Cerebellar nuclear complex (tissue), 1 donor: ENCODE data around the gene SLC39A2.
"Not testable (repeated sequence)": the region's sequence is repeated elsewhere in the genome, so short reads cannot be mapped to it uniquely, and the experiment has no call there.

ENCODE experiments used
- DNase-seq, 2 experiments: peaks; one replicate each; lab custom pipeline; 2025; lab: John Stamatoyannopoulos, UW

Gene SLC39A2

GRCh38 chr14:21025371-21026273, 26.5 kb downstream of the SLC39A2 start:
- DNase-seq, result no peak

DNA sequence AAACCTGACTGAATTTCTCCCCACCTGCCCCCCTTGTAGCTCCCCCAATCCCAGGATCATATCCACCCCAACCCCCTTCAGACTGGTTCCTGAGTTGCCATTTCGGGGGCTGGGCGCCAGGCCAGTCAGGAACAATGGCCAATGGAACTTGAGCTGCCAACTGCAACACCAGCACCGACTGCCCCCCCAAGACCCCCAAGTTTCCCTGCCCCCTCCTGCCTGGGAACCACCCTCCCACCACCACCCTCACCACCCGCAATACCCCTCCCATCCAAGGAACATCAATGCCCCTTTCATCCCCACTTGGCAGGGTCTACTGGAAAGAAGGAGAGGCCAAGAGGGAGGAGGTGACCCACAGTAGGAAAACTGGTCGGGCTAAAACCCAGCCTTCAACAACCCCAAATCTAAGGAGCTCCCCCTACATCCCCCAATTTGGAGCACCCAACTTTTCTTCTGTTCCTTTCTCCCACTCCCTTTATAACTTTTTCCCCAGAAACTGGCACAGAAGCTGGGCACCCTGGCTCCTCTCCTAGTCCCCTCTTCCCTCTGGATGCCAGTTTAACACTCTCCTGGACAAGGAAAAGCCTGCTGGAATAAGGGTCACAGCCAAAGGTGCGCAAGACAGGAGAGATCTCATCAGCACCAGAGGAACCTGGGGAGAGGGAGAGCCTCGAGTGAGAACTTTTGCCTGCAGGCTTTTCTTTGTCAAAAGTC, 27.3 kb downstream of the SLC39A2 start:
- no peak for DNase-seq

DNA sequence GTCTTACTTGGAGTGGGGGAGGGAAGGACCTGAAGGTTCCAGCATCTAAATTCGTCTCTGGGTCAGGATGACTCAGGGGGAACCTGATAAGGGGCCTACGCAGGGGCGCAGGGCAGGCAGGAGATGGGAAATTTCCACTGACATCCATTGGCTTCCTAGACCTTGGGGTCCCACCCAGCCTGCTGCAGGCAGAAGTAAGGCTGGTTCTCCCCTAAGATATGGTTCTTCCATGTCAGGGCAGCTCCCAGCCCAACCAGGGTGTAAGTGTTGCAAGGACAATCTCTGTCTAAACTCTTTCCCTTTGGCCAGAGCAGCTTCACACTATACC, 27.9 kb downstream of the SLC39A2 start:
- DNase-seq, result no peak

- DNase-seq, result no peak
These were observed 30.8 kb downstream of the SLC39A2 start, which contains the start of gene TPPP2 for GRCh38 chr14:21029917-21030316. TPPP2 (plus strand) TSS chr14:21030217; CDS start chr14:21030582, 365 bp downstream.

- DNase-seq, result no peak
These were observed 31.4 kb downstream of the SLC39A2 start for GRCh38 chr14:21030531-21030930.

DNA sequence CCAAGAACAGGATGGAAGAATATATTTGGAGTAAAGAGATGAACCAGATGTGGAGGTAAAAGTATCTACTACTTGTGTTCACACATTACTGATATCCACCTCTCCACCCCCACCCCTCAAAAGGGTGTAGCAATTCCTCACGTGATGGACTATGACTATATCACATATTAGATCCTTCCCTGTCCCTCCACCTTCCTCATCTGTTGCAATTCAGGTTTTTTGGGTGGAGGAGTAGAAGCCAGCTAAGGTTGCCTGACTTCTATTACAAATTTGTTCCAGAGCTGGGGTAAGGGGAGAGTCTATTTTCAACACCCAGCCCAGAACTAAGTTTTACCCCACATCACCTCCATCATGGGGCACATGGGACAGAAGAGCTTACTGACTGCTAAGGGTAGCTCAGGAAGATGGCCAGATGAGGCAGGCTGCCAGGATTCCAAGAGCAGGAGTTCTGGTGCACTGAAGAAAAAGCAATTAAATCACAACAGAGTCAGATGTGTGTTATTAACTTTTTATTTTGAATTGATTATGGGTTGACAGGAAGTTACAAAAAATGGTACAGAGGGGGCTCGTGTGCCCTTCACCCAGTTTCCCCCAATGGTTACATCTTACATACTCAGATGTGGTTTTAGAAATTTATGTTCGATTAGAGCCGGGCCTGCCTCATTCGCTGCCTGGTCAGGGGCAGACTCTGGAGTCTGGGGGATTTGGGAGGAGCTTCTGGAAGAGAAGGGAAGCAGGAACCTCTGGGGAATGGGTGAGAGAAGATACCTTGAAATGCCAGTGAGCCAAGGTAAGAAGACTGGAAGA, 33.4 kb downstream of the SLC39A2 start:
- no peak for DNase-seq

- DNase-seq, result no peak
These were observed 34.1 kb downstream of the SLC39A2 start for GRCh38 chr14:21033133-21033698.

GRCh38 chr14:21034707-21035106, 35.6 kb downstream of the SLC39A2 start, which contains the start of gene RNASE13:
RNASE13 (minus strand) TSS chr14:21034807; CDS start chr14:21034288, 519 bp downstream.
- DNase-seq, result no peak

- no peak for DNase-seq
These were observed 37.7 kb downstream of the SLC39A2 start for GRCh38 chr14:21036751-21037150.

DNA sequence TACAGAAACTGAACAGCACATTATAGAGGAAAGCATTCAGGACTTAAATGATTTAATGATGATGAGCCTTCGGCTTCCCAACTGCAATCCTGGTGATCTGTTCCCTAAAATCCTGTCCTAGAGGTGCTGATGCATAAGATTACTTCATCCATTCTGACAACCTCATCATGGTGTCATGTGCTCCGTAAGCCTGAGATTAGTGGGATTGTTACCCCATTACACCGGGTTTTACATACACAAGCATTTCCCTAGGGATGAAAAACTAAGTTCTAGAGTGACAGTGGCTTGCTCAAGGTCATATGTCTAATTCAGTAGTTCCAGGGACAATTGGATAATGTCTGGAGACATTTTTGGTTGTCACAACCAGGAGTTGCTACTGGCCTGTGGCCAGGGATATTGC, 38.1 kb downstream of the SLC39A2 start:
- DNase-seq, result no peak

- no peak for DNase-seq
These were observed 39.6 kb downstream of the SLC39A2 start for GRCh38 chr14:21038441-21039422.

DNA sequence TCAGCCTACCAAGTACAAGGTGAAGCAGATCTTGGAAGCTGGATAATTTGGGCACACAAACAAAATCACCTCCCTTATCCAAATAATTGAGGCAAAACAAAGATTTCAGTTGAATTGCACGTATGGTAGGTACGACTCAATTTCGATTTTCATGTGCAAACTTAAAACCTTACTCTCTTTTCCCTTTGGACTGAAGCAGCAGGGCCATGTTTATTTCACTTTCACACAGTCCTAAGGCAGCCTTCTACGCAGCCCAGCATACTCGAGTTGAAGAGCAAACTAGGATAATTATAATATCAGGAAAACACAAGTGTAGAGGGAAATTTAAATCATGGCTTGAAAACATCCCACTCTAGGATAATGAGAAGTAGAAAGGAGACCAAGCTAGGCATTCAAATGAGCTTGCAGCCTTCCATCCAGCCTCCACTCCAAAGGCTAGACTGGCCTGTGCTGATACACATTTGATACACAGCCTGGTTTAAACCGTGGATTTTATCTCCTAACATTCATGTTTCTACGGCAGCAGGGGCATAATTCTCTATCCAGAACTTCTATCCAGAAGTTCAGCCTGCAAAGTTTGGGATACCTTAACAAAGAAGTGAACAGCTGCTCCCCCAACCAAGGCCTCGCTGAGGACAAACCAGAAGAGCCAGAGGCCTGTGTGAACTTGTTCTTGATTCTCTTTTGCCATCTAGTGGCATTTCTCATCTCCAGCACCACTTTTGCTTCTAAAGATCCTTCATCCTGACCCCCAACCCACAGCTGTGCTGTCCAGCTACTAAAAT, 40.7 kb downstream of the SLC39A2 start:
- DNase-seq, result no peak

DNA sequence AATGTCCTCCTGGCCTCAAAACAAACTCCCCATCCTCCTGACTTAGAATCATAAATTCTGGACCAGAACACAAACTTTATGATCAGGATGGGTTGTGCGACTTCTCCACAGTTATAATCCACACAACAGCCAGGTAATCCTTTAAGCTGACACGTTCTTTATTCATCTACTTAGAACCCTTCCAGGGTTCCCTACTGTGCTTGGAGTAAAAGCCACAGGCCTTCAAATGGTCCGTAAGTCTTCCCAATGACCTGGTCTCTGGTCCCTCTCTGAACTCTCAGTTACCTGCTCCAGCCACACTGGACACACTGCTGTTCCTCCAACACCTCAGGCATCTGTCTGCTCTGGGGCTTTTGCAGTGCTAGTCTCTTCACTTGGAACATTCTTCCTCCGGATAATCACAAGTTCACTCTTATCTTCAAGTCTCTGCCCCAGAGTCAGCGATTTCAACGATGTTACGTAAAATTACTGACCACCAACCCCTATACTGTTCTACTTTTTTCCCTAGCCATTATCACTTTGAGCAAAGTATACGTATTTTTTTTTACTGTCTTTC, 41.4 kb downstream of the SLC39A2 start:
- DNase-seq, result no peak

- not testable (repeated sequence) for DNase-seq
These were observed 41.8 kb downstream of the SLC39A2 start for GRCh38 chr14:21040941-21041340.

- DNase-seq, result no peak
These were observed 42.8 kb downstream of the SLC39A2 start, which contains the start of gene RNASE7 for GRCh38 chr14:21041676-21042433. RNASE7 (plus strand) TSS chr14:21042362; CDS start chr14:21042993, 631 bp downstream.

- no peak for DNase-seq
These were observed 43.8 kb downstream of the SLC39A2 start for GRCh38 chr14:21042918-21043317.

- no peak for DNase-seq
These were observed 44.4 kb downstream of the SLC39A2 start for GRCh38 chr14:21043387-21043973.

DNA sequence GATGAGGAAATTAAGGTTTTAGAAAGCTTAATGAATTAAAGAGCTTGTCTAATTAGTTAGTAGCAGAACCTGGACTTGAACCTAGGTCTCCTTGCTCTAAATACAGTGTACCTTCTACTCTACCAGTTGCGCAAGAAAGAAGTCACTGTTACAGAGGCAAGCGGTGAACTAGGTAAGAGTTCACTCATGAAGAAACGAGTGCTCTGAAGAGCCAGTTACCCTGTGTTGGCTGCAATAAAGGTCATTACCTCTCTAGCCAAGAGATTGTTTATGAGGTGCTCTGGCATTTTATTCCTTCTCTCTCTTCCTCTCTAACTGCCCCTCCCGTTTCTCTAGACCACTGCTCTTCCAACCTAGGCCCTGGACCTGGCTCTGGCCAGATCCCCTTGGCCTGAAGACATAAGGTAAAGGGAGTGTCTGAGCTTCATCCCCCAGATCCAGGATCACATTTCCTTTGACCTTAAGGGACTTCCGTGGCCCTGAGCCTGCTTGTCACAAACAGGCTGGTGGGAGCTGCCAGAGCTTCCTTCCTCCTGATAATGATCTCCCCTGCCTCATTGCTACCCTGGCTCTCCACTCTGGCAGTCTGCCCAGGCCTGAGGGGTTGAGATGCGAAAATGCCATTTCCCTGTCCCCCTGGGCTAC, 45.0 kb downstream of the SLC39A2 start:
- no peak for DNase-seq
